Measurements from ENCODE around the gene GOLGA6L22. TPM values are rescaled to one million over a fixed set of nuclear protein-coding genes. Genes with fewer than 3 reads are reported as not detected.
"Not testable (repeated sequence)": the region's sequence is repeated elsewhere in the genome, so short reads cannot be mapped to it uniquely, and the experiment has no call there.

Gene GOLGA6L22
- total RNA-seq, 6 experiments from 2014 or later = not detected

- H3K36me3 ChIP-seq; H3K27ac ChIP-seq; H3K9me3 ChIP-seq; H3K4me3 ChIP-seq; intact Hi-C loops (cut with DNase I); DNase-seq; H3K4me1 ChIP-seq; ATAC-seq; H3K27me3 ChIP-seq: not testable (repeated sequence)
- WGBS (ENCODE audit: insufficient coverage, low coverage, low lambda C conversion rate, missing lambda C conversion rate) = 100% methylated on average over 1 of the region's 10 CpGs
Measured at GRCh38 chr15:22502272-22502671, 43.6 kb downstream of the GOLGA6L22 start.

- H3K4me3 ChIP-seq; DNase-seq; H3K36me3 ChIP-seq; intact Hi-C loops (cut with DNase I); H3K4me1 ChIP-seq; H3K9me3 ChIP-seq; ATAC-seq; H3K27me3 ChIP-seq; H3K27ac ChIP-seq: not testable (repeated sequence)
- WGBS (ENCODE audit: insufficient coverage, low coverage, low lambda C conversion rate, missing lambda C conversion rate) = 88% methylated on average over 6 of the region's 9 CpGs
Measured at GRCh38 chr15:22506959-22507358, 48.3 kb downstream of the GOLGA6L22 start.

GRCh38 chr15:22516140-22516539 lies 57.4 kb downstream of the GOLGA6L22 start:
- H3K4me3 ChIP-seq; H3K27me3 ChIP-seq; H3K36me3 ChIP-seq; H3K9me3 ChIP-seq; H3K4me1 ChIP-seq; H3K27ac ChIP-seq; ATAC-seq; DNase-seq; intact Hi-C loops (cut with DNase I): not testable (repeated sequence)
- WGBS (ENCODE audit: insufficient coverage, low coverage, low lambda C conversion rate, missing lambda C conversion rate) = 93% methylated on average over 3 of the region's 15 CpGs

Small RNA genes within 50 kb of the gene (small RNA-seq; reads per million reads assigned to genes)
- gene RN7SL545P = 0 reads per million in 2 experiments

Data from right lobe of liver (tissue), 6 donors.